ENCODE results near the gene LDLRAD2. TPM values are rescaled to one million over a fixed set of nuclear protein-coding genes. Genes with fewer than 3 reads are reported as not detected.

The LDLRAD2 gene
- total and polyA plus RNA-seq, 2 of the 8 experiments (the other 6 are each of a cell fraction or from before 2014, with no cell fraction given), result 0.48 to 0.74 TPM

GRCh38 chr1:21838359-21839157 lies 26.5 kb downstream of the LDLRAD2 start (continued):
- TF ChIP-seq CTBP2 (IDR thresholded peaks at IDR 0.05; ENCODE audit: borderline replicate concordance, insufficient read depth, insufficient read length, low read length) (no peak), HDAC2 (IDR thresholded peaks at IDR 0.05; ENCODE audit: borderline replicate concordance in 1 of 2, low read depth in 2 of 2, low read length in 2 of 2) (no peak), SP4 (IDR thresholded peaks at IDR 0.05; ENCODE audit: low read length) (no peak), CBX8 (IDR thresholded peaks at IDR 0.05; ENCODE audit: borderline replicate concordance, low read depth, low read length) (no peak), NRF1 (IDR thresholded peaks at IDR 0.05; ENCODE audit: low read depth, low read length) (no peak), POU5F1 (IDR thresholded peaks at IDR 0.05; ENCODE audit: low read depth, low read length) (no peak)

Measured in H1 (cell line).